ENCODE measurements around the gene CELSR1. TPM values are rescaled to one million over a fixed set of nuclear protein-coding genes. Genes with fewer than 3 reads are reported as not detected.

The CELSR1 gene
- total and polyA plus RNA-seq, 2 of the 13 experiments (the other 11 are each of a cell fraction or from before 2014, with no cell fraction given), result 0.78 to 1.8 TPM

- DNase-seq (ENCODE audit: low spot score), result no peak
- H3K27ac ChIP-seq (ENCODE audit: extremely low read length, insufficient read depth, low read length), result no peak overlapping the region
- no peak overlapping the region for H3K4me2 ChIP-seq (ENCODE audit: low read depth, low read length)
- no peaks in the 10 kb centered on the region for H3K9me3 ChIP-seq (ENCODE audit: low read length)
- POLR2A ChIA-PET, result no interaction called here
- WGBS (ENCODE audit: low lambda C conversion rate), result 72% methylated on average over 18 of the region's 18 CpGs
- no peaks in the 10 kb centered on the region for H3K36me3 ChIP-seq (replicated peaks in 1 of 2; ENCODE audit: control insufficient read depth in 1 of 2, insufficient read depth in 2 of 2, low read length in 2 of 2)
- intact Hi-C loops (cut with micrococcal nuclease; ENCODE audit: unreplicated experiment) (no loop called here), in situ Hi-C loops (cut with HindIII; ENCODE audit: extremely low pct_ligation_motif_present, low pct_unique_long_range_greater_than_20kb) (no loop called here)
- peaks cover 1 to 9% of the 10 kb centered on the region in 2 experiments; a peak in 4 of 5 replicates for H3K27me3 ChIP-seq (ENCODE audit: control insufficient read depth in 1 of 2, insufficient read depth in 2 of 2, low read length in 2 of 2)
- BruUV-seq (replicated peaks), result no TSS peak
- no peaks in the 10 kb centered on the region for H4K20me1 ChIP-seq (ENCODE audit: insufficient read depth, low read length)
- no peak overlapping the region for H3K4me3 ChIP-seq (replicated peaks in 1 of 3; ENCODE audit: insufficient read depth in 1 of 3, low read depth in 2 of 3, low read length in 3 of 3)
- ATAC-seq, result no peak
- CTCF ChIA-PET (ENCODE audit: low intra/inter-chr PET ratio, low total read pairs), result no interaction called here
- H3K9ac ChIP-seq (ENCODE audit: insufficient read depth, low read depth, low read length), result no peak overlapping the region
- no peak overlapping the region for H2AFZ ChIP-seq (ENCODE audit: low read length)
- no peaks in the 10 kb centered on the region for H3K4me1 ChIP-seq (ENCODE audit: insufficient read depth, low read length)
- no peaks in the 10 kb centered on the region for H3K79me2 ChIP-seq (ENCODE audit: insufficient read depth, low read length)
- FAIRE-seq, result no peak
- TF ChIP-seq KLF13 (CRISPR knock-in tag; IDR thresholded peaks at IDR 0.05), result no peak
- no peak for TF ChIP-seq RBFOX2 (IDR thresholded peaks at IDR 0.05; ENCODE audit: low read depth, low read length)
- TF ChIP-seq ZFP36 (IDR thresholded peaks at IDR 0.05; ENCODE audit: borderline replicate concordance, low read depth, low read length, partially characterized antibody), result no peak
- no peak for TF ChIP-seq ZNF609 (CRISPR knock-in tag; IDR thresholded peaks at IDR 0.05; ENCODE audit: borderline replicate concordance)
- no peak for TF ChIP-seq ZNF138 (CRISPR knock-in tag; IDR thresholded peaks at IDR 0.05; ENCODE audit: low read depth)
- TF ChIP-seq RNF219 (CRISPR knock-in tag; IDR thresholded peaks at IDR 0.05), result no peak
- TF ChIP-seq ZNF337 (CRISPR knock-in tag; IDR thresholded peaks at IDR 0.05; ENCODE audit: borderline replicate concordance, low read depth), result no peak
- no peak for TF ChIP-seq ZNF569 (CRISPR knock-in tag; IDR thresholded peaks at IDR 0.05; ENCODE audit: borderline replicate concordance)
- no peak for TF ChIP-seq GFI1 (CRISPR knock-in tag; IDR thresholded peaks at IDR 0.05; ENCODE audit: borderline replicate concordance)
- TF ChIP-seq REST (IDR thresholded peaks at IDR 0.05; ENCODE audit: borderline replicate concordance in 1 of 2, low read depth in 1 of 2, low read length in 2 of 2), result no peak
- no peak for TF ChIP-seq HMG20B (CRISPR knock-in tag; conservative IDR thresholded peaks at IDR 0.05)
- TF ChIP-seq TOPORS (CRISPR knock-in tag; IDR thresholded peaks at IDR 0.05), result no peak
- TF ChIP-seq IKZF1 (IDR thresholded peaks at IDR 0.05), result no peak
- TF ChIP-seq ZNF790 (CRISPR knock-in tag; IDR thresholded peaks at IDR 0.05; ENCODE audit: borderline replicate concordance), result no peak
- TF ChIP-seq SNAI1 (CRISPR knock-in tag; IDR thresholded peaks at IDR 0.05; ENCODE audit: borderline replicate concordance), result no peak
These were observed 19.4 kb downstream of the CELSR1 start for GRCh38 chr22:46518038-46518437.
